Left ventricle myocardium inferior (tissue), 1 donor: Measurements from ENCODE around the gene KRT82. TPM values are rescaled to one million over a fixed set of nuclear protein-coding genes. Genes with fewer than 3 reads are reported as not detected.

Source experiments
- total RNA-seq: library from RNA; stranded (reverse); fragmentation: NEBNext Ultra II Directional; extraction: Animal tissue kit (Norgen Biotek cat#: 25700); gene quantifications from one replicate; pipeline ENCODE4 v1.2.1, GENCODE V29; 2021
- donor health status: DM: no; HTN: yes; CAD: no; lungs with severe emphysema.

The KRT82 gene
- total RNA-seq, 1 donor from 2014 or later = not detected

Other genes with a start within 250 kb of the KRT82 start
- gene KRT80, start 214.3 kb downstream of the KRT82 start, total RNA-seq = not detected
- gene KRT7, start 173.1 kb downstream of the KRT82 start, total RNA-seq = not detected
- not detected for gene KRT86, start 131.7 kb downstream of the KRT82 start, total RNA-seq
- not detected for gene KRT81, start 114.8 kb downstream of the KRT82 start, total RNA-seq
- not detected for gene KRT83, start 84.9 kb downstream of the KRT82 start, total RNA-seq
- gene KRT85, start 38.9 kb downstream of the KRT82 start, total RNA-seq = not detected
- gene KRT84, start 20.7 kb downstream of the KRT82 start, total RNA-seq = not detected
- not detected for gene KRT75, start 28.0 kb upstream of the KRT82 start, total RNA-seq
- not detected for gene KRT6B, start 45.8 kb upstream of the KRT82 start, total RNA-seq
- not detected for gene KRT6C, start 67.5 kb upstream of the KRT82 start, total RNA-seq
- not detected for gene KRT6A, start 86.9 kb upstream of the KRT82 start, total RNA-seq
- not detected for gene KRT5, start 114.1 kb upstream of the KRT82 start, total RNA-seq
- not detected for gene KRT71, start 146.8 kb upstream of the KRT82 start, total RNA-seq
- 0.14 TPM for gene KRT74, start 167.5 kb upstream of the KRT82 start, total RNA-seq
- not detected for gene KRT72, start 195.1 kb upstream of the KRT82 start, total RNA-seq
- not detected for gene KRT73, start 212.2 kb upstream of the KRT82 start, total RNA-seq
- not detected for gene KRT2, start 245.9 kb upstream of the KRT82 start, total RNA-seq